ENCODE results near the gene PLXNA4. TPM values are rescaled to one million over a fixed set of nuclear protein-coding genes. Genes with fewer than 3 reads are reported as not detected.

The PLXNA4 gene
- total and polyA plus RNA-seq, 2 experiments from 2014 or later = 0.08 to 0.80 TPM

DNA sequence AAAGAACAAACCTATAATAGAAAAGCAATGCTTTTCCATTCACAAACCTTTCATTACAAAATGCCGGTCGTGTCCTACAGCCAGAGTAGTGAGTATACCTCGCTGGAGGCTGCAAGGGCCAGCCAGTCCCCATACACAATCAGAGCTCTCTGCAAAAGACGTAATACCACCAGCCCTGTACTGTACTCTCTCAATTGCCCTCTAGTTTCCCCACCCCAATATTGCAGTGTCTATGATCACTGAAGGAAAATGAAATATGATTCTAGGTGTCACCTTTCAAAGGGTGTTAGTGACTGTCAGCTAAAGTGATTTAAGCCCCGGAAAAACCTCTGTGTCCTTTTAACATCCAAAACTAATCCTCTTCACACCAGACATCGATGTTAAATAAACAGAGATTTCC is 24.8 kb downstream of the PLXNA4 start:
- Histone ChIP-seq H3F3A (replicated peaks; ENCODE audit: low read depth) (no peaks in the 10 kb centered on the region), H3K79me2 (replicated peaks; ENCODE audit: insufficient read depth) (no peaks in the 10 kb centered on the region), H3K36me3 (ENCODE audit: insufficient read depth) (no peaks in the 10 kb centered on the region), H3K4me2 (no peak overlapping the region), H3K27ac (ENCODE audit: low read depth) (no peak overlapping the region), H3K4me3 (no peak overlapping the region), H3K27me3 (ENCODE audit: insufficient read depth) (no peaks in the 10 kb centered on the region), H3K9me2 (ENCODE audit: insufficient read depth) (peaks cover 13% of the 10 kb centered on the region), H4K20me1 (replicated peaks; ENCODE audit: insufficient read depth) (no peaks in the 10 kb centered on the region), H3K4me1 (ENCODE audit: insufficient read depth) (no peaks in the 10 kb centered on the region), H2AFZ (no peak overlapping the region)
- no peak overlapping the region for H3K4me3 Mint-ChIP-seq
- H3K36me3 Mint-ChIP-seq (ENCODE audit: low read depth) = peaks cover 12% of the 10 kb centered on the region
- H3K27me3 Mint-ChIP-seq (ENCODE audit: insufficient read depth, low read depth, poor library complexity) = peaks cover 9% of the 10 kb centered on the region
- ATAC-seq = no peak
- peaks cover 24% of the 10 kb centered on the region for H3K9me3 Mint-ChIP-seq
- peaks cover 9% of the 10 kb centered on the region for H3K4me1 Mint-ChIP-seq
- H3K27ac Mint-ChIP-seq = no peak overlapping the region
- TF ChIP-seq, protein P1, sequence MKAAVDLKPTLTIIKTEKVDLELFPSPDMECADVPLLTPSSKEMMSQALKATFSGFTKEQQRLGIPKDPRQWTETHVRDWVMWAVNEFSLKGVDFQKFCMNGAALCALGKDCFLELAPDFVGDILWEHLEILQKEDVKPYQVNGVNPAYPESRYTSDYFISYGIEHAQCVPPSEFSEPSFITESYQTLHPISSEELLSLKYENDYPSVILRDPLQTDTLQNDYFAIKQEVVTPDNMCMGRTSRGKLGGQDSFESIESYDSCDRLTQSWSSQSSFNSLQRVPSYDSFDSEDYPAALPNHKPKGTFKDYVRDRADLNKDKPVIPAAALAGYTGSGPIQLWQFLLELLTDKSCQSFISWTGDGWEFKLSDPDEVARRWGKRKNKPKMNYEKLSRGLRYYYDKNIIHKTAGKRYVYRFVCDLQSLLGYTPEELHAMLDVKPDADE (IDR thresholded peaks at IDR 0.05) = no peak
- TF ChIP-seq STAT1 (IDR thresholded peaks at IDR 0.05; ENCODE audit: unreplicated experiment) (no peak), ZNF114 (CRISPR knock-in tag; IDR thresholded peaks at IDR 0.05) (no peak), POLR2AphosphoS5 (IDR thresholded peaks at IDR 0.05; ENCODE audit: low read depth) (no peak), EZH2 (IDR thresholded peaks at IDR 0.05; ENCODE audit: low read depth, unreplicated experiment) (no peak), CREB1 (CRISPR knock-in tag; IDR thresholded peaks at IDR 0.05; ENCODE audit: low read depth) (no peak), NANOG (IDR thresholded peaks at IDR 0.05; ENCODE audit: borderline replicate concordance) (no peak), JUNB (IDR thresholded peaks at IDR 0.05; ENCODE audit: unreplicated experiment) (no peak), ZNF331 (CRISPR knock-in tag; IDR thresholded peaks at IDR 0.05; ENCODE audit: low read depth) (no peak)
- TF ChIP-seq, protein P2, sequence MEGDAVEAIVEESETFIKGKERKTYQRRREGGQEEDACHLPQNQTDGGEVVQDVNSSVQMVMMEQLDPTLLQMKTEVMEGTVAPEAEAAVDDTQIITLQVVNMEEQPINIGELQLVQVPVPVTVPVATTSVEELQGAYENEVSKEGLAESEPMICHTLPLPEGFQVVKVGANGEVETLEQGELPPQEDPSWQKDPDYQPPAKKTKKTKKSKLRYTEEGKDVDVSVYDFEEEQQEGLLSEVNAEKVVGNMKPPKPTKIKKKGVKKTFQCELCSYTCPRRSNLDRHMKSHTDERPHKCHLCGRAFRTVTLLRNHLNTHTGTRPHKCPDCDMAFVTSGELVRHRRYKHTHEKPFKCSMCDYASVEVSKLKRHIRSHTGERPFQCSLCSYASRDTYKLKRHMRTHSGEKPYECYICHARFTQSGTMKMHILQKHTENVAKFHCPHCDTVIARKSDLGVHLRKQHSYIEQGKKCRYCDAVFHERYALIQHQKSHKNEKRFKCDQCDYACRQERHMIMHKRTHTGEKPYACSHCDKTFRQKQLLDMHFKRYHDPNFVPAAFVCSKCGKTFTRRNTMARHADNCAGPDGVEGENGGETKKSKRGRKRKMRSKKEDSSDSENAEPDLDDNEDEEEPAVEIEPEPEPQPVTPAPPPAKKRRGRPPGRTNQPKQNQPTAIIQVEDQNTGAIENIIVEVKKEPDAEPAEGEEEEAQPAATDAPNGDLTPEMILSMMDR (conservative IDR thresholded peaks at IDR 0.05; ENCODE audit: low read depth in 2 of 2) = no peak
- TF ChIP-seq, protein P3, sequence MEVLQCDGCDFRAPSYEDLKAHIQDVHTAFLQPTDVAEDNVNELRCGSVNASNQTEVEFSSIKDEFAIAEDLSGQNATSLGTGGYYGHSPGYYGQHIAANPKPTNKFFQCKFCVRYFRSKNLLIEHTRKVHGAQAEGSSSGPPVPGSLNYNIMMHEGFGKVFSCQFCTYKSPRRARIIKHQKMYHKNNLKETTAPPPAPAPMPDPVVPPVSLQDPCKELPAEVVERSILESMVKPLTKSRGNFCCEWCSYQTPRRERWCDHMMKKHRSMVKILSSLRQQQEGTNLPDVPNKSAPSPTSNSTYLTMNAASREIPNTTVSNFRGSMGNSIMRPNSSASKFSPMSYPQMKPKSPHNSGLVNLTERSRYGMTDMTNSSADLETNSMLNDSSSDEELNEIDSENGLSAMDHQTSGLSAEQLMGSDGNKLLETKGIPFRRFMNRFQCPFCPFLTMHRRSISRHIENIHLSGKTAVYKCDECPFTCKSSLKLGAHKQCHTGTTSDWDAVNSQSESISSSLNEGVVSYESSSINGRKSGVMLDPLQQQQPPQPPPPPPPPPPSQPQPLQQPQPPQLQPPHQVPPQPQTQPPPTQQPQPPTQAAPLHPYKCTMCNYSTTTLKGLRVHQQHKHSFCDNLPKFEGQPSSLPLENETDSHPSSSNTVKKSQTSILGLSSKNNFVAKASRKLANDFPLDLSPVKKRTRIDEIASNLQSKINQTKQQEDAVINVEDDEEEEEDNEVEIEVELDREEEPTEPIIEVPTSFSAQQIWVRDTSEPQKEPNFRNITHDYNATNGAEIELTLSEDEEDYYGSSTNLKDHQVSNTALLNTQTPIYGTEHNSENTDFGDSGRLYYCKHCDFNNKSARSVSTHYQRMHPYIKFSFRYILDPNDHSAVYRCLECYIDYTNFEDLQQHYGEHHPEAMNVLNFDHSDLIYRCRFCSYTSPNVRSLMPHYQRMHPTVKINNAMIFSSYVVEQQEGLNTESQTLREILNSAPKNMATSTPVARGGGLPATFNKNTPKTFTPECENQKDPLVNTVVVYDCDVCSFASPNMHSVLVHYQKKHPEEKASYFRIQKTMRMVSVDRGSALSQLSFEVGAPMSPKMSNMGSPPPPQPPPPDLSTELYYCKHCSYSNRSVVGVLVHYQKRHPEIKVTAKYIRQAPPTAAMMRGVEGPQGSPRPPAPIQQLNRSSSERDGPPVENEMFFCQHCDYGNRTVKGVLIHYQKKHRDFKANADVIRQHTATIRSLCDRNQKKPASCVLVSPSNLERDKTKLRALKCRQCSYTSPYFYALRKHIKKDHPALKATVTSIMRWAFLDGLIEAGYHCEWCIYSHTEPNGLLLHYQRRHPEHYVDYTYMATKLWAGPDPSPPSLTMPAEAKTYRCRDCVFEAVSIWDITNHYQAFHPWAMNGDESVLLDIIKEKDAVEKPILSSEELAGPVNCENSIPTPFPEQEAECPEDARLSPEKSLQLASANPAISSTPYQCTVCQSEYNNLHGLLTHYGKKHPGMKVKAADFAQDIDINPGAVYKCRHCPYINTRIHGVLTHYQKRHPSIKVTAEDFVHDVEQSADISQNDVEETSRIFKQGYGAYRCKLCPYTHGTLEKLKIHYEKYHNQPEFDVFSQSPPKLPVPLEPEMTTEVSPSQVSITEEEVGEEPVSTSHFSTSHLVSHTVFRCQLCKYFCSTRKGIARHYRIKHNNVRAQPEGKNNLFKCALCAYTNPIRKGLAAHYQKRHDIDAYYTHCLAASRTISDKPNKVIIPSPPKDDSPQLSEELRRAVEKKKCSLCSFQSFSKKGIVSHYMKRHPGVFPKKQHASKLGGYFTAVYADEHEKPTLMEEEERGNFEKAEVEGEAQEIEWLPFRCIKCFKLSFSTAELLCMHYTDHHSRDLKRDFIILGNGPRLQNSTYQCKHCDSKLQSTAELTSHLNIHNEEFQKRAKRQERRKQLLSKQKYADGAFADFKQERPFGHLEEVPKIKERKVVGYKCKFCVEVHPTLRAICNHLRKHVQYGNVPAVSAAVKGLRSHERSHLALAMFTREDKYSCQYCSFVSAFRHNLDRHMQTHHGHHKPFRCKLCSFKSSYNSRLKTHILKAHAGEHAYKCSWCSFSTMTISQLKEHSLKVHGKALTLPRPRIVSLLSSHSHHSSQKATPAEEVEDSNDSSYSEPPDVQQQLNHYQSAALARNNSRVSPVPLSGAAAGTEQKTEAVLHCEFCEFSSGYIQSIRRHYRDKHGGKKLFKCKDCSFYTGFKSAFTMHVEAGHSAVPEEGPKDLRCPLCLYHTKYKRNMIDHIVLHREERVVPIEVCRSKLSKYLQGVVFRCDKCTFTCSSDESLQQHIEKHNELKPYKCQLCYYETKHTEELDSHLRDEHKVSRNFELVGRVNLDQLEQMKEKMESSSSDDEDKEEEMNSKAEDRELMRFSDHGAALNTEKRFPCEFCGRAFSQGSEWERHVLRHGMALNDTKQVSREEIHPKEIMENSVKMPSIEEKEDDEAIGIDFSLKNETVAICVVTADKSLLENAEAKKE (CRISPR knock-in tag; IDR thresholded peaks at IDR 0.05) = no peak
- TF ChIP-seq, protein P4, sequence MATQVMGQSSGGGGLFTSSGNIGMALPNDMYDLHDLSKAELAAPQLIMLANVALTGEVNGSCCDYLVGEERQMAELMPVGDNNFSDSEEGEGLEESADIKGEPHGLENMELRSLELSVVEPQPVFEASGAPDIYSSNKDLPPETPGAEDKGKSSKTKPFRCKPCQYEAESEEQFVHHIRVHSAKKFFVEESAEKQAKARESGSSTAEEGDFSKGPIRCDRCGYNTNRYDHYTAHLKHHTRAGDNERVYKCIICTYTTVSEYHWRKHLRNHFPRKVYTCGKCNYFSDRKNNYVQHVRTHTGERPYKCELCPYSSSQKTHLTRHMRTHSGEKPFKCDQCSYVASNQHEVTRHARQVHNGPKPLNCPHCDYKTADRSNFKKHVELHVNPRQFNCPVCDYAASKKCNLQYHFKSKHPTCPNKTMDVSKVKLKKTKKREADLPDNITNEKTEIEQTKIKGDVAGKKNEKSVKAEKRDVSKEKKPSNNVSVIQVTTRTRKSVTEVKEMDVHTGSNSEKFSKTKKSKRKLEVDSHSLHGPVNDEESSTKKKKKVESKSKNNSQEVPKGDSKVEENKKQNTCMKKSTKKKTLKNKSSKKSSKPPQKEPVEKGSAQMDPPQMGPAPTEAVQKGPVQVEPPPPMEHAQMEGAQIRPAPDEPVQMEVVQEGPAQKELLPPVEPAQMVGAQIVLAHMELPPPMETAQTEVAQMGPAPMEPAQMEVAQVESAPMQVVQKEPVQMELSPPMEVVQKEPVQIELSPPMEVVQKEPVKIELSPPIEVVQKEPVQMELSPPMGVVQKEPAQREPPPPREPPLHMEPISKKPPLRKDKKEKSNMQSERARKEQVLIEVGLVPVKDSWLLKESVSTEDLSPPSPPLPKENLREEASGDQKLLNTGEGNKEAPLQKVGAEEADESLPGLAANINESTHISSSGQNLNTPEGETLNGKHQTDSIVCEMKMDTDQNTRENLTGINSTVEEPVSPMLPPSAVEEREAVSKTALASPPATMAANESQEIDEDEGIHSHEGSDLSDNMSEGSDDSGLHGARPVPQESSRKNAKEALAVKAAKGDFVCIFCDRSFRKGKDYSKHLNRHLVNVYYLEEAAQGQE (IDR thresholded peaks at IDR 0.05; ENCODE audit: unreplicated experiment) = no peak
- no peak for DNase-seq (ENCODE audit: low spot score)

All from GM23338 (cell line).